Upper lobe of left lung (tissue), 6 donors: Measurements from ENCODE around the gene DUSP6. TPM values are rescaled to one million over a fixed set of nuclear protein-coding genes. Genes with fewer than 3 reads are reported as not detected.

Source experiments
- ATAC-seq, 2 donors: fragments of 200-7000 bp; cut with Tn5 transposase; one replicate each; pipeline ENCODE4 v1.9.1; 2022; ENCODE audit warnings: mild to moderate bottlenecking in 2 of 2, moderate library complexity in 2 of 2; ENCODE audit not compliant: low FRiP score in 2 of 2
- DNase-seq, 2 donors: peaks; one replicate each; pipeline ENCODE4 v3.0.0-alpha.2; 2019 to 2020
- H3K27ac ChIP-seq, 4 donors: fragments of 200-600 bp; sonication (generic); one replicate each; pipeline ENCODE4 v1.5.1; 2016 to 2019
- H3K27me3 ChIP-seq, 4 donors: fragments of 200-600 bp; sonication (generic); one replicate each; pipeline ENCODE4 v1.5.1; 2017 to 2019
- H3K36me3 ChIP-seq, 4 donors: fragments of 200-600 bp; sonication (generic); one replicate each; pipeline ENCODE4 v1.5.1; 2016 to 2019
- H3K4me1 ChIP-seq, 4 donors: fragments of 200-600 bp; sonication (generic); one replicate each; pipeline ENCODE4 v1.5.1; 2018 to 2019
- H3K4me3 ChIP-seq, 4 donors: fragments of 200-600 bp; sonication (generic); one replicate each; pipeline ENCODE4 v1.5.1; 2017 to 2019; ENCODE audit warnings: mild to moderate bottlenecking in 2 of 4, moderate library complexity in 1 of 4
- H3K9me3 ChIP-seq, 4 donors: fragments of 200-600 bp; sonication (generic); one replicate each; pipeline ENCODE4 v1.5.1; 2018 to 2019
- EP300 ChIP-seq, 4 donors: sonication (generic); formaldehyde crosslinking; IDR thresholded peaks; one replicate each; pipeline ENCODE4 v1.5.1; 2017; ENCODE audit warnings: antibody characterized with exemption in 4 of 4, control low read depth in 2 of 4
- POLR2A ChIP-seq, 4 donors: fragments of 450-650 bp; IDR thresholded peaks; one replicate each; pipeline ENCODE4 v1.5.1; 2016 to 2017; ENCODE audit warnings: antibody characterized with exemption in 4 of 4, mild to moderate bottlenecking in 2 of 4
- POLR2AphosphoS5 ChIP-seq, 2 donors: sonication (generic); formaldehyde crosslinking; IDR thresholded peaks; one replicate each; pipeline ENCODE4 v1.5.1; 2017; ENCODE audit warnings: antibody characterized with exemption in 2 of 2
- WGBS, 2 donors: methylation state at CpG; one replicate each; pipeline ENCODE4 v1.1.5; 2017 to 2018; 5-methylcytosine and 5-hydroxymethylcytosine counted together
- total RNA-seq, 6 donors: library from RNA; depleted of rRNA in 4 of 6; stranded (reverse); fragments of >200 nt in 4 of 6; gene quantifications; one replicate each; pipeline versions ENCODE4 v1.1.0 to v1.2.1, GENCODE V29; 2016 to 2021
- TF ChIP-seq, protein P1 (sequence below), 6 experiments: fragments of 450-650 bp in 4 of 6; fragments of 200-600 bp in 2 of 6; sonication (generic) in 2 of 6; IDR thresholded peaks; one replicate each; pipeline ENCODE4 v1.5.1; 2016 to 2019; ENCODE audit warnings: antibody characterized with exemption in 6 of 6
- donor health status: DM: no; HTN: no; CAD: no; lungs with moderate emphysema.
- donor health status: DM: no; HTN: yes; CAD: no; lungs with severe emphysema.

The DUSP6 gene
- total RNA-seq, 6 donors from 2014 or later: 18.4 to 236 (median 86.0) TPM

DNA sequence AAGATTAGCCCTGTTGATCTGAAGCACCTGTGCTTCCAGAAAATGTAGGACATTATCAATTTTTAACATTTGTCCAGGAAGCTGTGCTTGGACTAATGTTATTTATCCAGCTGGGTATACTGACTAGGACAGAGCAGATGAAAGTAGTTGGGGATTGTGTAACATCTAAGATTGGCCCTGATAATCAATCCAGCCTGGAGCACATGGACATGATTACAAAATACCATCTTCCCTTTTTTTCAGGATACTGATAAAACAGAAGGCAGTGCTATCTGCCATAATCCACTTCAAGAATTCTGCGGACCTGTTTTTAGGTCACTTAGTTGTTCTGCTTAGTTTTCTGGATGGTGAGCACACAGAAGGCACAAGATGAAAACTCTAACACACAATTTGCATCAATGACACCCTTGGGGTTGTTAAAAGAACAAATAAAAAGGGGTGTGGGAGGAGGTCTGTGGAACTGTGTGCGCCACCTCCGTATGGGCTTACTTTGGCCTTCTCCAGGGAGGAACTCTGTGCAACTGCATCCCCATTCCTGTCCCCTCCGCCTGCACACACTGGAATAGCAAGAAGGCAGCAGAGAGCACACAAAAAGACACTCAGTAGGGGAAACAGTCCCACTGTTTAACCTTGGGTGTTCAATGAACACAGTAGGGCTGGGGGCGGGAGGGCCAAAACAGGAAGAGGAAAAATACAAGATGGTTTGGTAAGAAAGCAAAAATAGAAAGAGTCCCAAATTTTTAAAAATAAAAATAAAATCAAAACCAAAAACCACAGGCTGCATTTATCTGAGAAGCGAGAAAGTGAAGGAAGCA lies 31.1 kb upstream of the DUSP6 start:
- no peaks in the 10 kb centered on the region for H3K27me3 ChIP-seq
- H3K4me1 ChIP-seq: peaks cover 30 to 41% (median 34%) of the 10 kb centered on the region in 4 donors
- H3K9me3 ChIP-seq: no peaks in the 10 kb centered on the region
- DNase-seq (no peak), ATAC-seq (peak in 1 of 2 donors; percentile 85)
- 67 to 70% methylated on average over 6 of the region's 6 CpGs for WGBS, 2 donors
- H3K36me3 ChIP-seq: no peaks in the 10 kb centered on the region
- TF ChIP-seq EP300 (IDR thresholded peaks at IDR 0.05) (no peak), POLR2A (IDR thresholded peaks at IDR 0.05) (no peak), POLR2AphosphoS5 (IDR thresholded peaks at IDR 0.05) (no peak)
- TF ChIP-seq, protein P1, sequence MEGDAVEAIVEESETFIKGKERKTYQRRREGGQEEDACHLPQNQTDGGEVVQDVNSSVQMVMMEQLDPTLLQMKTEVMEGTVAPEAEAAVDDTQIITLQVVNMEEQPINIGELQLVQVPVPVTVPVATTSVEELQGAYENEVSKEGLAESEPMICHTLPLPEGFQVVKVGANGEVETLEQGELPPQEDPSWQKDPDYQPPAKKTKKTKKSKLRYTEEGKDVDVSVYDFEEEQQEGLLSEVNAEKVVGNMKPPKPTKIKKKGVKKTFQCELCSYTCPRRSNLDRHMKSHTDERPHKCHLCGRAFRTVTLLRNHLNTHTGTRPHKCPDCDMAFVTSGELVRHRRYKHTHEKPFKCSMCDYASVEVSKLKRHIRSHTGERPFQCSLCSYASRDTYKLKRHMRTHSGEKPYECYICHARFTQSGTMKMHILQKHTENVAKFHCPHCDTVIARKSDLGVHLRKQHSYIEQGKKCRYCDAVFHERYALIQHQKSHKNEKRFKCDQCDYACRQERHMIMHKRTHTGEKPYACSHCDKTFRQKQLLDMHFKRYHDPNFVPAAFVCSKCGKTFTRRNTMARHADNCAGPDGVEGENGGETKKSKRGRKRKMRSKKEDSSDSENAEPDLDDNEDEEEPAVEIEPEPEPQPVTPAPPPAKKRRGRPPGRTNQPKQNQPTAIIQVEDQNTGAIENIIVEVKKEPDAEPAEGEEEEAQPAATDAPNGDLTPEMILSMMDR (IDR thresholded peaks at IDR 0.05): no peak
- no peak overlapping the region for H3K4me3 ChIP-seq
- H3K27ac ChIP-seq: peak overlapping the region; percentile 40 to 66 (median 59)

DNA sequence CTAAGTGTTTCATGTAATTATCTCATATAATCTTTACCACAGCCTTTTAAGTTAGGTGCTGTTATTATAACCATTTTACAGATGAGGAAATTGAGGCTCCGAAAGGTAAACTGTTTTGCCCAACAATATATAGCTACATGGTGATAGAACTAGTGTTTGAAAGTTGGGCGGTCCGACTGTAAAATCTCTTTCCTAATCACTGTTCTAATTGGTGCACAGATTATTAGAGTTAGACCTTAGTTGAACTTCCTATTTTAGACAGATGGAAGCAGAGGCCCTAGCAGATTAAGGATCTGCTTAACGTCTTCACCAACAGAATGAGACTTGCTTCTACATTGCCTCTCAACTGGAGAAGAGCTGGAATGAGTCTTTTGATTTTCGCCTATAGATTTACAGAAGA lies 30.0 kb upstream of the DUSP6 start:
- 60 to 81% methylated on average over 5 of the region's 5 CpGs for WGBS, 2 donors
- TF ChIP-seq EP300 (IDR thresholded peaks at IDR 0.05) (no peak), POLR2AphosphoS5 (IDR thresholded peaks at IDR 0.05) (no peak)
- peaks cover 27 to 41% (median 34%) of the 10 kb centered on the region in 4 donors for H3K4me1 ChIP-seq
- no peaks in the 10 kb centered on the region for H3K9me3 ChIP-seq
- H3K36me3 ChIP-seq: no peaks in the 10 kb centered on the region
- peak in 1 of 2 donors; percentile 37 for ATAC-seq
- H3K27ac ChIP-seq: no peak overlapping the region
- no peaks in the 10 kb centered on the region for H3K27me3 ChIP-seq
- H3K4me3 ChIP-seq: no peak overlapping the region
- DNase-seq: no peak

DNA sequence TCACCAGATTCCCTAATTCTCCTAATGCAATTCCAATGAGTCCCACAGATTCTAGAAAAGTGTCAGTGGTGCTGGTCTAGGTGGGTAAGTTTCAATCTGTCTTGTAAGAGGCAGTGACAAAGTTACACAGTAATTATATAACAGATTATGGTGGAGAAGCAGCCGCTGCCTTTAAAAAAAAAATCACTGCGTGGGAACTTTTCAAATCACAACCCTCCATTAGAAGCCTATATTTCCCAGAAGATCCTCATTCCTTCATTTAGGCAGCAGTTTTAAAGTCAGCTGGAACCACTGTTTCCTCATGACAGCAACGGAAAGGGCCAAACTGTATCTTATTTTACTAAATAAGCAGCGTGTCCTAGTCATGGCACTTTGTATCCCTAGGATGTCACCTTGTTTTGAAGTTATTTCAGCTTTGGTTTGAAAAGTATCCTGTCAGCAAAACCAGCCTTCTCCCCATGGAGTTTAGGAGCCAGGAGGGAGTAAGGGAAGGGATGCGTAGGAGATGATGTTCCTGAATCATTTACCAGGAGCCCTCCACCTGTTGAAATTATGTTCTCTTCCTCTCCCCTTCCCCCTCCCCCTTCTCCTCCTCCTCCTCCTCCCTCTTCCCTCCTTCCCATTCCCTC lies 27.7 kb upstream of the DUSP6 start:
- H3K4me3 ChIP-seq: no peak overlapping the region
- 93 to 97% methylated on average over 5 of the region's 5 CpGs for WGBS, 2 donors

DNA sequence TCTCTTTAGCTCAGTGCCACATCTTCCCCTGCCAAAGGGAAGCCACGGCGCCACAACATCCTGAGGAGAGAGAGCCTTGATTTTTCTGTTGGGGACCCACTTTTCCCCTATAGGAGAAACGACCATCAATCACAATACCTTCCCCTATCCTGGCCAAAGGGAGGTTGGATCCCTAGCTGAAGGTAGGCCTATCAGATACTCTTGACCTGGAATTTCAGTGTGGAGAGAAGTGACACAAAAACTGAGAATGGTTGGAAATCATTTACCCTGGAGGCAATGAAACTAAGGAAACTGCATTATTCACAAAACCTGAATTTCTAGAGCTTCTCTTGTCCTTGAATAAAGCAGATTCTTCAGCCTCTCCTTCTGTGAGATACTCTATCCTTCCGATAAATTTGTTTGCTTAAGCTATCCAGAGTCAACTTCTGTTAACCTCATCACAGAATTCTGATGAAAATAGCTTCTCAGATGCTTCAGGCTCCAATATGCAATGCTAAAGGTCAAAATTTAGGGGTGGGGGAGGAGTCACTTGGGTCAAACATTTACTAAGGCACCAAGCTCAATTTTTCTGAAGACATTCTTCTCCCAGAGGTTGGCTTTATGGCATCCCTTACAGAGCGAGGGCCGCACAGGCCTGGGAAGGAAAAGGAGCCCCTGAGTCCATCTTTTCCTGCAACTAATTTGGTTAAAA lies 27.0 kb upstream of the DUSP6 start:
- H3K27ac ChIP-seq: no peak overlapping the region
- DNase-seq: no peak
- H3K27me3 ChIP-seq: no peaks in the 10 kb centered on the region
- H3K4me3 ChIP-seq: no peak overlapping the region
- no peaks in the 10 kb centered on the region for H3K9me3 ChIP-seq
- TF ChIP-seq, protein P1 (IDR thresholded peaks at IDR 0.05): no peak
- TF ChIP-seq POLR2A (IDR thresholded peaks at IDR 0.05): no peak
- no peak for TF ChIP-seq POLR2AphosphoS5 (IDR thresholded peaks at IDR 0.05)
- no peak for TF ChIP-seq EP300 (IDR thresholded peaks at IDR 0.05)
- no peaks in the 10 kb centered on the region for H3K36me3 ChIP-seq
- WGBS, 2 donors: 76 to 82% methylated on average over 6 of the region's 6 CpGs
- peaks cover 18 to 37% (median 28%) of the 10 kb centered on the region in 4 donors for H3K4me1 ChIP-seq
- ATAC-seq: no peak

More for the DNA sequence above, 27.7 kb upstream of the DUSP6 start:
- TF ChIP-seq POLR2AphosphoS5 (IDR thresholded peaks at IDR 0.05) (no peak), EP300 (IDR thresholded peaks at IDR 0.05) (no peak), POLR2A (IDR thresholded peaks at IDR 0.05) (no peak)
- TF ChIP-seq, protein P1 (IDR thresholded peaks at IDR 0.05): no peak
- no peak for DNase-seq
- H3K27ac ChIP-seq: no peak overlapping the region
- no peaks in the 10 kb centered on the region for H3K36me3 ChIP-seq
- no peak for ATAC-seq
- H3K27me3 ChIP-seq: no peaks in the 10 kb centered on the region
- peaks cover 24 to 37% (median 29%) of the 10 kb centered on the region in 4 donors for H3K4me1 ChIP-seq
- H3K9me3 ChIP-seq: no peaks in the 10 kb centered on the region

DNA sequence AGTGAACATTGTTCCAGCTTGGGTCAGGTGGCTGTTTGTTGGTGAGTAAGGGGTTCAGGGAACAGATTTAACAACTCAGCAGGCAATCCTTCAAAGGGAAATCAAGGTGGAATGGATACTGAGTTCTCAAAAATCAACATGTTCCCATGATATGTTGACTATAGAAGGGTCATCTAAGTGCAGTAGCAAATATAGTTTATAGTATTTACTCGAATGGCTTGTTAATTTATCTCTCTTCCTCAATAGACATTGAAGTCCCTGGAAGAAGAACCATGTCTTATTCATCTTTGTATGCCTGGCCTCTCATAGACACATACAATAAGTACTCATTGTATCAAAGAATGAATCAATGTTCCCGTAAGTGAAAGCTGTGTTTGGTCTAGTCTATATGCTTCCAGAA lies 24.5 kb upstream of the DUSP6 start:
- Histone ChIP-seq H3K9me3 (no peaks in the 10 kb centered on the region), H3K27me3 (no peaks in the 10 kb centered on the region), H3K4me3 (no peak overlapping the region), H3K4me1 (peaks cover 6 to 40% (median 25%) of the 10 kb centered on the region in 4 donors), H3K27ac (no peak overlapping the region), H3K36me3 (no peaks in the 10 kb centered on the region)
- whole genome bisulfite sequencing, 2 donors: 89 to 93% methylated on average over 2 of the region's 2 CpGs
- TF ChIP-seq EP300 (IDR thresholded peaks at IDR 0.05) (no peak), POLR2A (IDR thresholded peaks at IDR 0.05) (no peak), POLR2AphosphoS5 (IDR thresholded peaks at IDR 0.05) (no peak)
- TF ChIP-seq, protein P1 (IDR thresholded peaks at IDR 0.05): no peak
- DNase-seq (no peak), ATAC-seq (no peak)
